H1 (cell line): ENCODE results near the gene C16orf54. TPM values are rescaled to one million over a fixed set of nuclear protein-coding genes. Genes with fewer than 3 reads are reported as not detected.
A peak's percentile ranks its signal among the peaks of the same experiment; 100 is the strongest.

ENCODE experiments used
- CTCF ChIA-PET: fragments of 300-600 bp; sonication (Branson Sonifier 250); formaldehyde crosslinking; loops from one replicate; lab custom pipeline; 2021; ENCODE audit not compliant: partially characterized antibody; lab: Charles Lee
- POLR2A ChIA-PET: fragments of 300-600 bp; sonication (Branson Sonifier 250); formaldehyde crosslinking; loops from one replicate; lab custom pipeline; 2021; ENCODE audit warnings: inconsistent platforms; ENCODE audit not compliant: partially characterized antibody; lab: Charles Lee
- DNase-seq, 2 experiments: peaks; one replicate each; pipeline versions ENCODE4 v3.0.0 to v3.0.0-alpha.2; 2010 to 2022; ENCODE audit warnings: low spot score in 2 of 2, low read depth in 1 of 2, mixed read lengths in 1 of 2
- FAIRE-seq: peaks from 2 replicates; lab custom pipeline; 2011; peaks lifted over from hg19 to GRCh38; lab: Jason Lieb, UNC
- H2AFZ ChIP-seq: 2 replicates; pipeline ENCODE4 v1.8.1; 2012; ENCODE audit warnings: low read length, inconsistent platforms
- H2AK5ac ChIP-seq: 2 replicates; pipeline ENCODE4 v1.6.1; 2013; ENCODE audit warnings: low read depth, low read length
- H2BK120ac ChIP-seq: replicated peaks from 2 replicates; pipeline ENCODE3; 2013; ENCODE audit warnings: low read depth, low read length, inconsistent platforms
- H2BK12ac ChIP-seq: 2 replicates; pipeline ENCODE4 v1.6.1; 2013; ENCODE audit warnings: low read depth, low read length
- H2BK15ac ChIP-seq: 2 replicates; pipeline ENCODE4 v1.6.1; 2013; ENCODE audit warnings: low read length
- H2BK20ac ChIP-seq: 2 replicates; pipeline ENCODE4 v1.6.1; 2013; ENCODE audit warnings: low read length
- H2BK5ac ChIP-seq: 2 replicates; pipeline ENCODE4 v1.6.1; 2013; ENCODE audit warnings: low read depth, low read length
- H3K14ac ChIP-seq: 2 replicates; pipeline ENCODE4 v1.6.1; 2013; ENCODE audit warnings: inconsistent platforms; ENCODE audit not compliant: insufficient read length
- H3K18ac ChIP-seq: 2 replicates; pipeline ENCODE4 v1.6.1; 2013; ENCODE audit warnings: low read length; ENCODE audit errors: extremely low read depth
- H3K23ac ChIP-seq: 2 replicates; pipeline ENCODE4 v1.6.1; 2013; ENCODE audit warnings: inconsistent platforms; ENCODE audit not compliant: insufficient read length
- H3K23me2 ChIP-seq: 2 replicates; pipeline ENCODE4 v1.6.1; 2013; ENCODE audit warnings: low read depth, low read length
- H3K27ac ChIP-seq: 2 replicates; pipeline ENCODE4 v1.6.1; 2011; ENCODE audit warnings: low read depth, low read length, inconsistent platforms
- H3K27me3 ChIP-seq, 4 experiments: replicated peaks in 1 of 4; 1 replicate in 1 of 4; 2 replicates in 3 of 4; pipeline versions ENCODE4 v1.6.1 to v1.8.1; 2011 to 2013; ENCODE audit warnings: low read length in 3 of 4, mild to moderate bottlenecking in 3 of 4, inconsistent platforms in 2 of 4, mixed read lengths in 2 of 4, moderate library complexity in 1 of 4; ENCODE audit not compliant: control insufficient read depth in 3 of 4, insufficient read depth in 3 of 4; ENCODE audit errors: extremely low read depth in 1 of 4
- H3K36me3 ChIP-seq, 4 experiments: 2 replicates each; pipeline versions ENCODE4 v1.6.1 to v1.8.1; 2011 to 2013; ENCODE audit warnings: mild to moderate bottlenecking in 4 of 4, low read length in 3 of 4, moderate library complexity in 2 of 4, control low read depth in 1 of 4, inconsistent platforms in 1 of 4; ENCODE audit not compliant: insufficient read depth in 4 of 4, control insufficient read depth in 2 of 4
- H3K4ac ChIP-seq: replicated peaks from 2 replicates; pipeline ENCODE3; 2013; ENCODE audit warnings: low read length, low read depth, mixed read lengths, inconsistent platforms; ENCODE audit not compliant: insufficient read length
- H3K4me1 ChIP-seq, 4 experiments: replicated peaks in 1 of 4; 1 replicate in 1 of 4; 2 replicates in 3 of 4; pipeline versions ENCODE4 v1.6.1 to v1.8.1; 2011 to 2013; ENCODE audit warnings: low read length in 3 of 4, inconsistent platforms in 2 of 4, mixed read lengths in 1 of 4; ENCODE audit not compliant: insufficient read depth in 4 of 4, control insufficient read depth in 3 of 4
- H3K4me2 ChIP-seq, 2 experiments: 2 replicates each; pipeline versions ENCODE4 v1.6.1 to v1.8.1; 2011 to 2013; ENCODE audit warnings: low read depth in 2 of 2, low read length in 2 of 2, control low read depth in 1 of 2, inconsistent platforms in 1 of 2, mild to moderate bottlenecking in 1 of 2; ENCODE audit not compliant: insufficient read depth in 1 of 2
- H3K4me3 ChIP-seq, 4 experiments: fragments of 200-600, 300-600 bp in 1 of 4; sonication (generic), shearing (Covaris generic), sonication (Bioruptor Twin) in 1 of 4; 2 replicates each; pipeline versions ENCODE4 v1.5.1 to v1.8.1; 2011 to 2016; ENCODE audit warnings: low read length in 4 of 4, low read depth in 3 of 4, control low read depth in 2 of 4, inconsistent platforms in 2 of 4, mild to moderate bottlenecking in 2 of 4, mixed read lengths in 1 of 4, moderate library complexity in 1 of 4; ENCODE audit not compliant: insufficient read depth in 2 of 4; ENCODE audit errors: extremely low read depth in 1 of 4
- H3K56ac ChIP-seq: replicated peaks from 2 replicates; pipeline ENCODE3; 2013; ENCODE audit warnings: low read depth, mild to moderate bottlenecking, mixed read lengths, low read length, inconsistent platforms; ENCODE audit not compliant: insufficient read length
- H3K79me1 ChIP-seq: 2 replicates; pipeline ENCODE4 v1.6.1; 2013; ENCODE audit warnings: low read depth, low read length, control low read depth
- H3K79me2 ChIP-seq, 2 experiments: 2 replicates each; pipeline versions ENCODE4 v1.6.1 to v1.8.1; 2012 to 2013; ENCODE audit warnings: low read length in 2 of 2, mild to moderate bottlenecking in 2 of 2, inconsistent platforms in 1 of 2; ENCODE audit not compliant: insufficient read depth in 2 of 2, control insufficient read depth in 1 of 2
- H3K9ac ChIP-seq, 4 experiments: replicated peaks in 1 of 4; 1 replicate in 1 of 4; 2 replicates in 3 of 4; pipeline versions ENCODE4 v1.6.1 to v1.8.1; 2011 to 2013; ENCODE audit warnings: low read depth in 3 of 4, low read length in 3 of 4, control low read depth in 2 of 4, mild to moderate bottlenecking in 2 of 4, moderate library complexity in 2 of 4, inconsistent platforms in 1 of 4; ENCODE audit errors: extremely low read depth in 1 of 4
- H3K9me3 ChIP-seq, 2 experiments: 2 replicates each; pipeline versions ENCODE4 v1.6.1 to v1.8.1; 2012 to 2013; ENCODE audit warnings: mild to moderate bottlenecking in 2 of 2, moderate library complexity in 2 of 2, control low read depth in 1 of 2, inconsistent platforms in 1 of 2, low read depth in 1 of 2, low read length in 1 of 2, mixed read lengths in 1 of 2; ENCODE audit not compliant: insufficient read depth in 2 of 2
- H4K20me1 ChIP-seq, 2 experiments: replicated peaks in 1 of 2; 2 replicates each; pipeline versions ENCODE3 to v1.8.1; 2011 to 2013; ENCODE audit warnings: inconsistent platforms in 2 of 2, low read length in 2 of 2, mild to moderate bottlenecking in 1 of 2; ENCODE audit not compliant: insufficient read depth in 2 of 2, control insufficient read depth in 1 of 2
- H4K5ac ChIP-seq: 2 replicates; pipeline ENCODE4 v1.6.1; 2013; ENCODE audit warnings: low read length, low read depth, mixed read lengths, inconsistent platforms; ENCODE audit not compliant: insufficient read length
- H4K8ac ChIP-seq: 2 replicates; pipeline ENCODE4 v1.8.0; 2013; ENCODE audit warnings: mild to moderate bottlenecking, moderate library complexity, low read length, inconsistent platforms; ENCODE audit not compliant: insufficient read depth; ENCODE audit errors: extremely low read depth
- H4K91ac ChIP-seq: replicated peaks from 2 replicates; pipeline ENCODE3; 2013; ENCODE audit warnings: low read length, mixed read lengths, inconsistent platforms; ENCODE audit not compliant: insufficient read length
- ATF3 ChIP-seq: IDR thresholded peaks from 2 replicates; pipeline ENCODE4 v1.6.1; 2011; ENCODE audit warnings: low read depth, mild to moderate bottlenecking, low read length; ENCODE audit not compliant: insufficient read depth
- CBX5 ChIP-seq: fragments of 300-800, 300-1000 bp; sonication (generic); IDR thresholded peaks from 2 replicates; pipeline ENCODE4 v1.7.1; 2016; ENCODE audit warnings: antibody characterized with exemption, low read length, low read depth
- CBX8 ChIP-seq: fragments of 300-800, 300-1000 bp; sonication (generic); IDR thresholded peaks from 2 replicates; pipeline ENCODE4 v1.7.1; 2016; ENCODE audit warnings: low read depth, low read length, borderline replicate concordance
- FOSL1 ChIP-seq: IDR thresholded peaks from 2 replicates; pipeline ENCODE4 v1.6.1; 2011; ENCODE audit warnings: mild to moderate bottlenecking, low read depth, low read length, moderate library complexity; ENCODE audit not compliant: insufficient read depth
- MAX ChIP-seq: IDR thresholded peaks from 2 replicates; pipeline ENCODE4 v1.6.1; 2012; ENCODE audit warnings: inconsistent platforms
- POLR2A ChIP-seq, 2 experiments: IDR thresholded peaks; 1 replicate in 1 of 2; 2 replicates in 1 of 2; pipeline ENCODE4 v1.6.1; 2011; ENCODE audit warnings: low read depth in 2 of 2, low read length in 2 of 2, mild to moderate bottlenecking in 2 of 2; ENCODE audit errors: control extremely low read depth in 1 of 2
- POLR2AphosphoS5 ChIP-seq: IDR thresholded peaks from 2 replicates; pipeline ENCODE4 v1.6.1; 2011; ENCODE audit warnings: low read depth, low read length
- POU5F1 ChIP-seq: IDR thresholded peaks from 2 replicates; pipeline ENCODE4 v1.6.1; 2011; ENCODE audit warnings: low read depth, mild to moderate bottlenecking, low read length, moderate library complexity
- RNF2 ChIP-seq: fragments of 200-900, 300-1000 bp; sonication (generic); IDR thresholded peaks from 2 replicates; pipeline ENCODE4 v1.7.1; 2016; ENCODE audit warnings: borderline replicate concordance, low read depth, mild to moderate bottlenecking, antibody characterized with exemption, low read length; ENCODE audit not compliant: poor library complexity, severe bottlenecking; ENCODE audit errors: missing control alignments
- RXRA ChIP-seq: IDR thresholded peaks from 2 replicates; pipeline ENCODE4 v1.6.1; 2011; ENCODE audit warnings: low read depth, mild to moderate bottlenecking, low read length, moderate library complexity; ENCODE audit not compliant: insufficient read depth
- SIRT6 ChIP-seq: IDR thresholded peaks from one replicate; pipeline ENCODE4 v1.7.1; 2012; ENCODE audit warnings: low read length, inconsistent platforms
- TAF1 ChIP-seq: IDR thresholded peaks from 2 replicates; pipeline ENCODE4 v1.6.1; 2011; ENCODE audit warnings: mild to moderate bottlenecking, low read depth, low read length
- YY1 ChIP-seq: IDR thresholded peaks from 2 replicates; pipeline ENCODE4 v1.6.1; 2011; ENCODE audit warnings: low read depth, mild to moderate bottlenecking, low read length
- WGBS, 2 experiments: shearing (Covaris generic) in 1 of 2; methylation state at CpG; one replicate each; pipeline versions ENCODE4 v1.1.6 to v1.1.7; 2013 to 2015; ENCODE audit warnings: low lambda C conversion rate in 2 of 2, mixed read lengths in 2 of 2, inconsistent platforms in 1 of 2, low coverage in 1 of 2, missing lambda C conversion rate in 1 of 2; ENCODE audit not compliant: insufficient replicate concordance in 2 of 2, insufficient coverage in 1 of 2, insufficient read length in 1 of 2; ENCODE audit errors: extremely low coverage in 1 of 2, missing lambda C conversion rate in 1 of 2; 5-methylcytosine and 5-hydroxymethylcytosine counted together
- polyA plus RNA-seq, 7 experiments: library from polyadenylated mRNA; depleted of rRNA in 3 of 7; stranded (reverse) in 5 of 7; unstranded in 2 of 7; fragments of >200 nt in 5 of 7; fragments of 200-250 nt in 2 of 7; gene quantifications; 1 replicate in 5 of 7; 2 replicates in 1 of 7; 4 replicates in 1 of 7; pipeline versions ENCODE4 v1.2.1 to v1.2.3, GENCODE V29; 2011 to 2013; ENCODE audit warnings: missing spikeins in 2 of 7, mixed read lengths in 2 of 7
- total RNA-seq: library from RNA; stranded (reverse); fragmentation: NEBNext Ultra II Directional; extraction: Animal tissue kit (Norgen Biotek cat#: 25700); gene quantifications from 2 replicates; pipeline ENCODE4 v1.2.1, GENCODE V29; 2021

The C16orf54 gene
- total and polyA plus RNA-seq, 2 of the 8 experiments (the other 6 are each of a cell fraction or from before 2014, with no cell fraction given): not detected

- Histone ChIP-seq H3K4me3 (peak overlapping the region in 1 of 4 experiments; percentile 16; a peak in 1 of 8 replicates), H4K8ac (no peak overlapping the region), H3K36me3 (peaks cover 0 to 47% (median 16%) of the 10 kb centered on the region in 4 experiments; a peak in 4 of 8 replicates), H3K27me3 (no peaks in the 10 kb centered on the region), H3K56ac (no peak overlapping the region), H3K4me1 (peaks cover 0 to 10% (median 4%) of the 10 kb centered on the region in 4 experiments; a peak in 5 of 7 replicates), H4K20me1 (peaks cover 2% of the 10 kb centered on the region in 2 experiments), H3K4ac (no peak overlapping the region), H3K4me2 (peak overlapping the region; percentile 31 to 50; a peak in 2 of 4 replicates), H3K27ac (no peak overlapping the region; the same call in 1 of the 2 replicates), H3K14ac (no peak overlapping the region), H3K9me3 (no peaks in the 10 kb centered on the region), H2AK5ac (no peak overlapping the region), H4K5ac (no peak overlapping the region), H2BK5ac (no peak overlapping the region), H3K23ac (no peak overlapping the region), H3K18ac (no peak overlapping the region; the same call in 1 of the 2 replicates), H3K23me2 (no peaks in the 10 kb centered on the region), H2BK120ac (no peak overlapping the region), H3K9ac (no peak overlapping the region), H2BK15ac (no peak overlapping the region), H3K79me2 (peaks cover 0 to 87% of the 10 kb centered on the region in 2 experiments; a peak in 3 of 4 replicates), H2AFZ (no peak overlapping the region), H3K79me1 (peaks cover 2% of the 10 kb centered on the region; the same call in 1 of the 2 replicates), H2BK12ac (no peak overlapping the region), H4K91ac (no peak overlapping the region), H2BK20ac (no peak overlapping the region)
- FAIRE-seq (no peak), DNase-seq (no peak)
- 33% methylated on average over 4 of the region's 4 CpGs; no CpG with 5 or more reads in 1 of the 2 experiments for WGBS, 2 experiments
- POLR2A ChIA-PET: interaction anchor here (0.6 to 26.3 kb wide), 8 partner anchors 13 to 73 kb away, joined by 3 to 490 read pairs (median 4); partner anchors contain the start of genes KIF22 and QPRT
- CTCF ChIA-PET: interaction anchor here (0.6 to 12.2 kb wide), 3 partner anchors 12 to 98 kb away, joined by 3 to 138 read pairs (median 19); no protein-coding TSS in a partner anchor
- 0 out of 2 replicates have a peak, but pooled peaks have one; percentile 1 for TF ChIP-seq POU5F1
- TF ChIP-seq POLR2AphosphoS5: peak; percentile 36; the same call in 1 of the 2 replicates
- TF ChIP-seq RNF2: no peak
- no peak for TF ChIP-seq RXRA
- TF ChIP-seq FOSL1: no peak
- TF ChIP-seq CBX5: no peak
- no peak for TF ChIP-seq SIRT6
- peak; percentile 40; the same call in 1 of the 2 replicates for TF ChIP-seq MAX
- TF ChIP-seq TAF1: no peak
- TF ChIP-seq ATF3: no peak
- TF ChIP-seq YY1: no peak
- no peak for TF ChIP-seq CBX8
- TF ChIP-seq POLR2A (IDR thresholded peaks at IDR 0.05; ENCODE audit: control extremely low read depth in 1 of 2, low read depth in 2 of 2, low read length in 2 of 2): peak; percentile 35 to 47; a peak in 2 of 3 replicates
These were observed 26.7 kb downstream of the C16orf54 start for GRCh38 chr16:29719063-29719462.
